Heart left ventricle (tissue), 13 donors: ENCODE data around the gene ZNF835.
"Not testable (repeated sequence)": the region's sequence is repeated elsewhere in the genome, so short reads cannot be mapped to it uniquely, and the experiment has no call there.

Experiments used
- CTCF ChIP-seq, 12 donors: fragments of 200-600 bp; sonication (generic) in 4 of 12; IDR thresholded peaks; one replicate each; pipeline versions ENCODE4 v1.5.0 to v1.8.0; 2018 to 2022; ENCODE audit warnings: antibody characterized with exemption in 12 of 12, mild to moderate bottlenecking in 5 of 12
- POLR2A ChIP-seq, 2 donors: fragments of 450-650 bp; IDR thresholded peaks; one replicate each; pipeline ENCODE4 v1.6.1; 2017; ENCODE audit warnings: antibody characterized with exemption in 2 of 2, mild to moderate bottlenecking in 2 of 2, moderate library complexity in 2 of 2
- donor health status: ischemic (EF 13 %, LVEDD 7.1; RV severe dilation, severe dysfunction).
- donor health status: DM: no; HTN: yes; CAD: no.
- donor health status: DM: no; HTN: no; CAD: no.
- donor health status: ischemic (EF 25% LVEDD 6.9; RV normal size, moderate dysfunction).
- donor health status: ischemic (EF 25% LVEDD 5.7; RV mildly dilated, moderate dysfunction).
- donor health status: ischemic (EF 35%, LVEDD 5.7; RV mildly dilated, moderate dysfunction).
- donor health status: nonischemic (EF 11% LVEDD 7.7; RV severe dilation, severe dysfunction).
- donor health status: DM: yes; HTN: yes; CAD: no.
- donor health status: PGD.
- donor health status: ischemic (EF 29% LVEDD 5.4; RV normal size, mild dysfunction).
- donor health status: nonischemic (EF 23%, LVEDD 6.1; RV moderate dilation, normal function).

GRCh38 chr19:56672610-56673009, 1.1 kb upstream of the ZNF835 start:
- TF ChIP-seq CTCF, POLR2A (IDR thresholded peaks at IDR 0.05): not testable (repeated sequence)
